HG02763 (cell line): ENCODE results near the gene TMEM225B.
"Not testable (repeated sequence)": the region's sequence is repeated elsewhere in the genome, so short reads cannot be mapped to it uniquely, and the experiment has no call there.

Source experiments
- ATAC-seq: cut with Tn5 transposase; IDR thresholded peaks from one replicate; pipeline ENCODE4 v1.9.1; 2021; ENCODE audit warnings: mild to moderate bottlenecking, moderate library complexity; ENCODE audit not compliant: unreplicated experiment

TMEM225B gene

GRCh38 chr7:99653754-99654153 is 55.7 kb downstream of the TMEM225B start:
- no peak for ATAC-seq

DNA sequence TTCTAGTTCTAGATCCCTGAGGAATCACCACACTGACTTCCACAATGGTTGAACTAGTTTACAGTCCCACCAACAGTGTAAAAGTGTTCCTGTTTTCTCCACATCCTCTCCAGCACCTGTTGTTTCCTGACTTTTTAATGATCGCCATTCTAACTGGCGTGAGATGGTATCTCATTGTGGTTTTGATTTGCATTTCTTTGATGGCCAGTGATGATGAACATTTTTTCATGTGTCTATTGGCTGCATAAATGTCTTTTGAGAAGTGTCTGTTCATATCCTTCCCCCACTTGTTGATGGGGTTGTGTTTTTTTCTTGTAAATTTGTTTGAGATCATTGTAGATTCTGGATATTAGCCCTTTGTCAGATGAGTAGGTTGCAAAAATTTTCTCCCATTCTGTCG is 56.6 kb downstream of the TMEM225B start:
- ATAC-seq, result not testable (repeated sequence)

- ATAC-seq, result not testable (repeated sequence)
These were observed 59.8 kb downstream of the TMEM225B start for GRCh38 chr7:99657879-99658278.
